Measurements from ENCODE around the gene MYO5B.

DNA sequence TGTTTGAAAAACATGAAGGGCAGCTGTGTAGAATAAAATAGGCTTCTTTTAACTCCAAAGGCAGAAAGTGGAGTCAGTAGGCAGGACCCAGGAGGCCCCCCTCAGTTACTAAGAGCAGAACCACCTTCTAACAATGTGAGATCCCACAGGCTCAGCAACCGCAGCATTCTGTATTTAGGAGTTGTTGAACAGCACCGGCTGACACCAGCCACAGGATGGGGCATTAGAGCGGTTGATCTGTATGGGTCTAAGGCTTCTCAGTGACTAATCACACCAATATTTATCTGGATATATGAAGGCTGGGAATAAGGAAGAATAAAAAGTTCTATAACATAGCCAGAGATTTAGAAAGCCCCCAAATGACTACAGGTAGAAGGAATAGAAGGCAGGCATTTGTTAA lies 51.7 kb downstream of the MYO5B start:
- TF ChIP-seq, protein P1, sequence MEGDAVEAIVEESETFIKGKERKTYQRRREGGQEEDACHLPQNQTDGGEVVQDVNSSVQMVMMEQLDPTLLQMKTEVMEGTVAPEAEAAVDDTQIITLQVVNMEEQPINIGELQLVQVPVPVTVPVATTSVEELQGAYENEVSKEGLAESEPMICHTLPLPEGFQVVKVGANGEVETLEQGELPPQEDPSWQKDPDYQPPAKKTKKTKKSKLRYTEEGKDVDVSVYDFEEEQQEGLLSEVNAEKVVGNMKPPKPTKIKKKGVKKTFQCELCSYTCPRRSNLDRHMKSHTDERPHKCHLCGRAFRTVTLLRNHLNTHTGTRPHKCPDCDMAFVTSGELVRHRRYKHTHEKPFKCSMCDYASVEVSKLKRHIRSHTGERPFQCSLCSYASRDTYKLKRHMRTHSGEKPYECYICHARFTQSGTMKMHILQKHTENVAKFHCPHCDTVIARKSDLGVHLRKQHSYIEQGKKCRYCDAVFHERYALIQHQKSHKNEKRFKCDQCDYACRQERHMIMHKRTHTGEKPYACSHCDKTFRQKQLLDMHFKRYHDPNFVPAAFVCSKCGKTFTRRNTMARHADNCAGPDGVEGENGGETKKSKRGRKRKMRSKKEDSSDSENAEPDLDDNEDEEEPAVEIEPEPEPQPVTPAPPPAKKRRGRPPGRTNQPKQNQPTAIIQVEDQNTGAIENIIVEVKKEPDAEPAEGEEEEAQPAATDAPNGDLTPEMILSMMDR (IDR thresholded peaks at IDR 0.05), result no peak
- no peak for TF ChIP-seq ZFX (IDR thresholded peaks at IDR 0.05; ENCODE audit: borderline replicate concordance)

All from 22Rv1 (cell line).